GM12873 (cell line): ENCODE measurements around the gene PDLIM1.

ENCODE experiments used
- CTCF ChIP-seq: IDR thresholded peaks from 2 replicates; pipeline ENCODE4 v1.5.1; 2012; ENCODE audit warnings: low read depth, mild to moderate bottlenecking, moderate library complexity, low read length, control low read depth; ENCODE audit not compliant: insufficient read depth; ENCODE audit errors: missing control alignments

The PDLIM1 gene

DNA sequence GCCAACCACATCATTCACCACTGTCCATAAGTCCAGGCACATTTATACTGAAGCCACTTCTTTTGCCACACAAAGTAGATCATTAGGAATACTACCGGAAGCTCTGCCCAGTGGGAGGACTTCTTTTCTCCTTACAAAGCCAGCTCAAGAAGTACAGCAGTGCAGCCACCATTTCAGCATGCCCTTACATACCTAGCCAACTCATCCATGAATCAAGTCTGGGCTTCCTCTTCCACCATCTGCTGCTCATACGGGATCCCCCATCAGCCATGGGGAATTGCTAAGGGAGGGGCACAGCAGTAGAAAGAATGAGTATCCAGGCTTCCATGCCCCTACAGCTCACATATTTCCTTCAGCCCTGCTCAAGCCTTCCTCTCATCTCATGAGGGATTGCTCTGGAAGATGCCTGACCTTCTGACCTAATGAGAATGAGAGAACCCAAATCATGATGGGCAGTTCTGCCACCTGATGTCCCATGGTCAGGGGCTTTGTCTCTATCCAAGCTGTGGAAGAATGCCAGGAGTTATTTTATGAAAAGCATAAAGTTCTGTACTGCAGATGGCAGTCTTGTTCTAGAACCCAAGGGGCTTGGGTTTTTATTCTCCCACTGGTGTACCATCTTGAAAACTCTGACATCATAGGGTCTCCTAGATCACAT, 57.3 kb downstream of the PDLIM1 start:
- TF ChIP-seq CTCF = no peak

DNA sequence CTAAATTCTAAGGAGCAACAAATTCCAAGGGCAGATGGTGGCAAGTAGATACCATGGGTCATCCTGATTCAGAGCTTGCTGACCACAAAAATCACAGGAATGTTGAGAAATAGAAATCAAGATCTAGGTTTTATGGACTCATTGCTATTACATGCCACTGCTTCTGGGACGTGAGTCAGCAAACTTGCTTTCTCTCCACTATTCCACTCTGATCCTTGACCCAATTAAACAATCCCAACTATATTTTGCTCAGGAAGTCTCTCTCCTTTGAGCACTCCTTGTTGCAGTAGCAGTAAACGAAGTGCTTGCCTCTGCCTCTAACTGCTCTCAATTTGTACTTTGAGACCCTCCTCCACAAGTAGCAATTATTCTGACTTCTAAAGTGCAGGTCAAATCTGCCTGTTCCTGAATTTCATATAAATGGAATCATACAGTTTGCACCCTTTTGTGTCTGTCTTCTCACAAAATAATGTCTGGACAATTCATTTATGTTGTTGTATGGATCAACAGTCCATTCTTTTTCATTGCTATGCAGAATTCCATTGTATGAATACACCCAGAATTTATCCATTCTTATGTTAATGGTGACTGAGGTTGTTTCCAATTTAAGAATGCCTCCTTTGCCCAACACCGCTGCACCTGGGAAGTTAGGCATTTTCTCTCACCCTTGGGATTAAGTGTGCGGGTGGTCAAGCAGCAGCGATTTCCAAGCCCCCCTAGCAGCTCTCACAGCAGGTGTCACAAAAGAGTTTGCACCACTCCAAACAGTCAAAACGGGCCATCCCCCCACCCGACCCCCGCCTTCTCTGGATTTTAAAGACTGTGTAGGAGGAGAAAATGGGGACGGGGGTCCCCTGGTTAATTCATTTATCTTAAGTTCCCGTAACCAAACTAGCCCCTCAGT, 60.8 kb downstream of the PDLIM1 start:
- TF ChIP-seq CTCF = no peak

GRCh38 chr10:95225136-95225535, 65.7 kb downstream of the PDLIM1 start:
- no peak for TF ChIP-seq CTCF

DNA sequence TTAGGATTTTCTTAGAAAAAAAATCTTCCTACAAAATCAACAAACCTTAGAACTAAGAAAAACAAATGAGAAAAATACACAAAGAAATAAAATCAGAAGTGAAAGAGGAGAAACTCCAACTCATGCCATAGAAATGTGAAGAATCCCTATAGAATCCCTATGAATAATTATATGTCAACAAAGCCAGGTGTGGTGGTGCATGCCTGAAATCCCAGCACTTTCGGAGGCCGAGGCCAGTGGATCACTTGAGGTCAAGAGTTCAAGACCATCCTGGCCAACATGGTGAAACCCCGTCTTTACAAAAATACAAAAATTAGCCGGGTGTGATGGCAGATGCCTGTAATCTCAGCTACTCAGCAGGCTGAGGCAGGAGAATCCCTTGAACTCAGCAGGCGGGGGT, 69.7 kb downstream of the PDLIM1 start:
- TF ChIP-seq CTCF = no peak

- no peak for TF ChIP-seq CTCF
Observed at GRCh38 chr10:95220539-95220938, 70.3 kb downstream of the PDLIM1 start.

DNA sequence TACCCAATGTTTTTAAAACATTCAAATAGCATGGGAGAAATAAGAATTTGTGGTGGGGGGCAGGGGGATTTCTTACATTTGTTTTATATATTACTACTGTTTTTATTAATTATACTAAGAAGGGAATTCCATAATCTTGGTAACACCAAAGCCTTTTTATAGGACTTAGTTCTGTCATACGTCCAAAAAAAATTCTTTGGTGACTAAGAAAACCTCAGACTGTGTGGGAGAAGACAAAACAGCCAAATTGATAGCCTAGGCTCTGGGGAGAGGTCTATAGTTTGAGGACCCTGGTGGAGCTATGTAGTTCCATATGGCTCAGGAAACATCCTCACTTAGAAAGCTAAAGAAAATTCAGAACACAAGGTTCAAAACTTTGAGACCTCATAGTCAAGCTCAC, 73.3 kb downstream of the PDLIM1 start:
- no peak for TF ChIP-seq CTCF

DNA sequence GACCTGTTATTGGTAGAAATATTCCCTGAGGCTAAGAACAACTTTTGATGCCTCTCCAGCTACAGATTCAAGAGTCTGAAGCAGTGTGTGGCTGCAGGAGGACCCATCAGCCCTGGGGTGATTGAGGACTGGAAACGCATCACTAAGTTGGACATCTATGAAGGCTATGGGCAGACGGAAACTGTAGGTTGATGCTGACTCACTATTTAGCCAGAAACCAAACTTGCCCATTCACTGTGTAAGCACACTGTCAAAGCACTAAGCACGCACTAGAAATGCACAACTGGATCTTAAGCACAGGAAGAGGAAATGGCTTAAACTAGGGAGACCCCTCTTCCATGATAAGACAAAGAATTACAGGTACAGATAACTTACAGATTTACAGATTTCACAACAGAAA, 76.0 kb downstream of the PDLIM1 start:
- no peak for TF ChIP-seq CTCF
